K562 (cell line): ENCODE measurements around the gene RUNDC3A. TPM values are rescaled to one million over a fixed set of nuclear protein-coding genes. Genes with fewer than 3 reads are reported as not detected.

Source experiments
- ATAC-seq: fragments of 200-7000 bp; cut with Tn5 transposase; 3 replicates; pipeline ENCODE4 v1.9.1; 2020; ENCODE audit warnings: moderate library complexity
- BruUV-seq: library from RNA; stranded (reverse); fragments of 400-500 nt; replicated peaks from 2 replicates; lab custom pipeline; 2021; lab: Mats Ljungman, UMichigan
- CTCF ChIA-PET: fragments of 300-600 bp; formaldehyde crosslinking; extraction: SDS; loops from one replicate; lab custom pipeline; 2021; ENCODE audit warnings: low intra/inter-chr PET ratio; lab: Yijun Ruan, JAX
- POLR2A ChIA-PET: fragments of 300-600, 350-650 bp; sonication (Branson Sonifier 250); formaldehyde crosslinking; extraction: SDS; loops from one replicate; lab custom pipeline; 2021; ENCODE audit warnings: antibody characterized with exemption, inconsistent platforms; lab: Yijun Ruan, JAX
- DNase-seq, 4 experiments: peaks; one replicate each; pipeline versions ENCODE4 v3.0.0 to v3.0.0-alpha.2; 2011 to 2018; ENCODE audit warnings: low spot score in 3 of 4, mixed read lengths in 3 of 4; ENCODE audit errors: extremely low read depth in 1 of 4
- FAIRE-seq: peaks from 2 replicates; lab custom pipeline; 2011; peaks lifted over from hg19 to GRCh38; lab: Jason Lieb, UNC
- H2AFZ ChIP-seq: 2 replicates; pipeline ENCODE4 v1.6.0; 2011; ENCODE audit warnings: low read depth, low read length, control low read depth, inconsistent platforms
- H3K27ac ChIP-seq: fragments of 200-600 bp; 3 replicates; pipeline ENCODE4 v1.8.0; 2011; ENCODE audit warnings: low read depth, mild to moderate bottlenecking, control low read depth, inconsistent platforms, low read length, moderate library complexity, mixed read lengths; ENCODE audit errors: extremely low read depth
- H3K27me3 ChIP-seq, 2 experiments: fragments of 300-600 bp in 1 of 2; 2 replicates in 1 of 2; 3 replicates in 1 of 2; pipeline versions ENCODE4 v1.6.0 to v1.8.0; 2011; ENCODE audit warnings: inconsistent platforms in 2 of 2, low read length in 2 of 2, mild to moderate bottlenecking in 1 of 2, mixed read lengths in 1 of 2, moderate library complexity in 1 of 2; ENCODE audit not compliant: control insufficient read depth in 2 of 2, insufficient read depth in 2 of 2
- H3K36me3 ChIP-seq: fragments of 300-600 bp; 3 replicates; pipeline ENCODE4 v1.8.0; 2011; ENCODE audit warnings: mild to moderate bottlenecking, low read length, inconsistent platforms; ENCODE audit not compliant: control insufficient read depth, insufficient read depth
- H3K4me1 ChIP-seq, 2 experiments: fragments of 200-600 bp in 1 of 2; replicated peaks in 1 of 2; 2 replicates in 1 of 2; 3 replicates in 1 of 2; pipeline versions ENCODE4 v1.5.1 to v1.8.0; 2011; ENCODE audit warnings: inconsistent platforms in 2 of 2, low read length in 2 of 2, mild to moderate bottlenecking in 1 of 2, mixed read lengths in 1 of 2, moderate library complexity in 1 of 2; ENCODE audit not compliant: control insufficient read depth in 2 of 2, insufficient read depth in 2 of 2
- H3K4me2 ChIP-seq: 2 replicates; pipeline ENCODE4 v1.6.1; 2011; ENCODE audit warnings: low read length, control low read depth, inconsistent platforms, mixed read lengths; ENCODE audit not compliant: insufficient read depth
- H3K4me3 ChIP-seq: fragments of 200-600 bp; sonication (generic), shearing (Covaris generic); 2 replicates; pipeline ENCODE4 v1.5.1; 2016; ENCODE audit warnings: control low read depth, inconsistent platforms
- H3K79me2 ChIP-seq: fragments of 200-600 bp; 3 replicates; pipeline ENCODE4 v1.8.0; 2011; ENCODE audit warnings: low read length, inconsistent platforms; ENCODE audit not compliant: control insufficient read depth, insufficient read depth
- H3K9ac ChIP-seq, 2 experiments: 2 replicates each; pipeline versions ENCODE4 v1.6.0 to v1.6.1; 2011; ENCODE audit warnings: low read depth in 2 of 2, low read length in 2 of 2, control low read depth in 1 of 2, inconsistent platforms in 1 of 2, mild to moderate bottlenecking in 1 of 2, mixed read lengths in 1 of 2; ENCODE audit not compliant: insufficient read depth in 1 of 2
- H3K9me1 ChIP-seq: one replicate; pipeline ENCODE4 v1.6.0; 2011; ENCODE audit warnings: inconsistent platforms, mild to moderate bottlenecking, low read length, moderate library complexity; ENCODE audit not compliant: control insufficient read depth, insufficient read depth
- H3K9me3 ChIP-seq: replicated peaks from 2 replicates; pipeline ENCODE4 v1.5.1; 2011; ENCODE audit warnings: low read depth, low read length, inconsistent platforms; ENCODE audit not compliant: control insufficient read depth, insufficient read depth
- H4K20me1 ChIP-seq: replicated peaks from 2 replicates; pipeline ENCODE4 v1.6.1; 2011; ENCODE audit warnings: low read length, inconsistent platforms, mixed read lengths; ENCODE audit not compliant: control insufficient read depth, insufficient read depth
- CHAMP1 ChIP-seq: fragments of 450-650 bp; IDR thresholded peaks from 2 replicates; pipeline ENCODE4 v1.6.1; 2016; ENCODE audit warnings: mild to moderate bottlenecking
- CHD1 ChIP-seq: fragments of 200-600 bp; sonication (generic); IDR thresholded peaks from one replicate; pipeline ENCODE4 v1.6.1; 2012; ENCODE audit warnings: mild to moderate bottlenecking, moderate library complexity, low read length, inconsistent platforms
- DACH1 ChIP-seq: fragments of 450-650 bp; IDR thresholded peaks from 2 replicates; pipeline ENCODE4 v1.6.1; 2018; ENCODE audit not compliant: partially characterized antibody
- GTF3C2 ChIP-seq: IDR thresholded peaks from 3 replicates; pipeline ENCODE4 v1.6.1; 2011; ENCODE audit warnings: borderline replicate concordance, mild to moderate bottlenecking, moderate library complexity; ENCODE audit not compliant: insufficient read length; ENCODE audit errors: extremely low read depth
- HDAC1 ChIP-seq, 2 experiments: fragments of 450-650 bp; IDR thresholded peaks; 2 replicates each; pipeline ENCODE4 v1.6.1; 2016 to 2017; ENCODE audit warnings: inconsistent platforms in 1 of 2, mild to moderate bottlenecking in 1 of 2, moderate library complexity in 1 of 2
- MCM5 ChIP-seq: fragments of 450-650 bp; IDR thresholded peaks from 2 replicates; pipeline ENCODE4 v1.6.1; 2016; ENCODE audit warnings: low read depth
- NEUROD1 ChIP-seq: fragments of 150-350 bp; IDR thresholded peaks from 2 replicates; pipeline ENCODE4 v1.6.1; 2014; ENCODE audit warnings: borderline replicate concordance, low read length, low read depth; ENCODE audit not compliant: partially characterized antibody
- RBM17 ChIP-seq: fragments of 200-400 bp; formaldehyde crosslinking; IDR thresholded peaks from 2 replicates; pipeline ENCODE4 v1.6.1; 2017; ENCODE audit warnings: low read depth, mild to moderate bottlenecking, low read length, borderline replicate concordance
- RBM22 ChIP-seq: fragments of 200-400 bp; formaldehyde crosslinking; IDR thresholded peaks from 2 replicates; pipeline ENCODE4 v1.6.1; 2018; ENCODE audit warnings: low read length, low read depth; ENCODE audit not compliant: poor library complexity, severe bottlenecking
- ZFP36 ChIP-seq: fragments of 150-350 bp; IDR thresholded peaks from 2 replicates; pipeline ENCODE4 v1.6.1; 2018; ENCODE audit warnings: low read length, low read depth; ENCODE audit not compliant: partially characterized antibody
- ZNF274 ChIP-seq: IDR thresholded peaks from 2 replicates; pipeline ENCODE4 v1.6.1; 2011; ENCODE audit warnings: low read depth, mild to moderate bottlenecking, low read length, moderate library complexity, borderline replicate concordance
- WGBS: fragments of 100-300 bp; shearing (Covaris generic); methylation state at CpG from one replicate; pipeline ENCODE4 v1.1.6; 2016; ENCODE audit warnings: low coverage, mixed read lengths; ENCODE audit not compliant: insufficient coverage; ENCODE audit errors: missing lambda C conversion rate; 5-methylcytosine and 5-hydroxymethylcytosine counted together
- in situ Hi-C: fragments of 300-500 bp; cut with MboI; formaldehyde crosslinking; loops from 4 replicates; pipeline ENCODE4 v1.15.0; 2018; ENCODE audit warnings: inconsistent platforms, mixed read lengths
- intact Hi-C: fragments of 100-400 bp; cut with micrococcal nuclease; formaldehyde crosslinking; loops from 2 replicates; pipeline ENCODE4 v1.14.2; 2022
- polyA plus RNA-seq, 8 experiments: library from polyadenylated mRNA; depleted of rRNA in 4 of 8; stranded (reverse) in 5 of 8; unstranded in 3 of 8; fragments of >200 nt; fragmentation: Nextera tagmentation in 2 of 8; fragmentation: Illumina TruSeq in 1 of 8; extraction: Ambion mirVana in 2 of 8; extraction: Trizol in 1 of 8; gene quantifications; 2 replicates each; pipeline versions ENCODE4 v1.2.1 to v1.2.3, GENCODE V29; 2011 to 2014; ENCODE audit warnings: inconsistent platforms in 1 of 8, missing spikeins in 1 of 8
- total RNA-seq, 7 experiments: library from RNA; depleted of rRNA in 6 of 7; stranded (reverse); fragments of >200 nt in 6 of 7; fragmentation: Illumina TruSeq in 2 of 7; extraction: Trizol in 2 of 7; gene quantifications; 2 replicates each; pipeline versions ENCODE4 v1.2.1 to v1.2.3, GENCODE V29; 2011 to 2021; ENCODE audit warnings: low replicate concordance in 1 of 7
- TF ChIP-seq, protein P1 (sequence below): fragments of 450-650 bp; conservative IDR thresholded peaks from 2 replicates; pipeline ENCODE4 v1.6.1; 2016; ENCODE audit warnings: missing genetic modification characterization, low read depth, mild to moderate bottlenecking, missing compliant biosample characterization, moderate library complexity
- TF ChIP-seq, protein P2 (sequence below): sonication (generic); formaldehyde crosslinking; IDR thresholded peaks from 2 replicates; pipeline ENCODE4 v1.8.0; 2022; ENCODE audit warnings: missing genetic modification reagents, mild to moderate bottlenecking, moderate library complexity, borderline replicate concordance

The RUNDC3A gene
- total and polyA plus RNA-seq, 9 of the 15 experiments (the other 6 are each of a cell fraction or from before 2014, with no cell fraction given): not detected

- in situ Hi-C loops (loop anchor here (25.0 kb wide), 1 partner anchor 408 kb away; the partner anchor contains the start of gene PPY), intact Hi-C loops (loop anchor here (1.0 kb wide), 2 partner anchors 135 to 147 kb away; no protein-coding TSS in a partner anchor)
- Histone ChIP-seq H3K9me1 (no peaks in the 10 kb centered on the region), H3K9ac (peak within 1 kb of the TSS; percentile 76 to 91), H3K36me3 (no peaks in the 10 kb centered on the region), H3K4me1 (peaks cover 14 to 33% of the 10 kb centered on the region in 2 experiments; a peak in 3 of 5 replicates), H3K27me3 (no peaks in the 10 kb centered on the region; a peak in 1 of 5 replicates), H3K9me3 (no peaks in the 10 kb centered on the region), H4K20me1 (0 out of 2 replicates have a peak, but pooled peaks cover 4% of the 10 kb centered on the region), H3K4me2 (peak within 1 kb of the TSS; percentile 98), H3K79me2 (no peaks in the 10 kb centered on the region), H3K27ac (peak within 1 kb of the TSS; percentile 44), H3K4me3 (peak within 1 kb of the TSS; percentile 65), H2AFZ (peak within 1 kb of the TSS; percentile 80)
- ChIA-PET CTCF (interaction anchor here (0.9 to 3.5 kb wide), 2 partner anchors 14 to 134 kb away, joined by 3 to 36 read pairs; no protein-coding TSS in a partner anchor), POLR2A (interaction anchor here (0.5 to 2.7 kb wide), 8 partner anchors 11 to 221 kb away, joined by 3 to 8 read pairs (median 3); partner anchors contain the start of gene HDAC5)
- no TSS peak for BruUV-seq
- FAIRE-seq: peak; percentile 100
- peak; percentile 96 to 99 (median 99) for DNase-seq
- WGBS: 1% methylated on average over 23 of the region's 26 CpGs
- peak; percentile 100 for ATAC-seq
- TF ChIP-seq ZFP36 (peak; percentile 65), CHAMP1 (no peak), CHD1 (no peak), HDAC1 (IDR thresholded peaks at IDR 0.05) (peak in 1 of 2 experiments; percentile 89; a peak in 2 of 4 replicates), NEUROD1 (peak; percentile 69), RBM17 (no peak), ZNF274 (no peak), DACH1 (peak; percentile 36), MCM5 (no peak), RBM22 (no peak), GTF3C2 (no peak)
- TF ChIP-seq, protein P1, sequence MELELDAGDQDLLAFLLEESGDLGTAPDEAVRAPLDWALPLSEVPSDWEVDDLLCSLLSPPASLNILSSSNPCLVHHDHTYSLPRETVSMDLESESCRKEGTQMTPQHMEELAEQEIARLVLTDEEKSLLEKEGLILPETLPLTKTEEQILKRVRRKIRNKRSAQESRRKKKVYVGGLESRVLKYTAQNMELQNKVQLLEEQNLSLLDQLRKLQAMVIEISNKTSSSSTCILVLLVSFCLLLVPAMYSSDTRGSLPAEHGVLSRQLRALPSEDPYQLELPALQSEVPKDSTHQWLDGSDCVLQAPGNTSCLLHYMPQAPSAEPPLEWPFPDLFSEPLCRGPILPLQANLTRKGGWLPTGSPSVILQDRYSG (tag): no peak
- TF ChIP-seq, protein P2, sequence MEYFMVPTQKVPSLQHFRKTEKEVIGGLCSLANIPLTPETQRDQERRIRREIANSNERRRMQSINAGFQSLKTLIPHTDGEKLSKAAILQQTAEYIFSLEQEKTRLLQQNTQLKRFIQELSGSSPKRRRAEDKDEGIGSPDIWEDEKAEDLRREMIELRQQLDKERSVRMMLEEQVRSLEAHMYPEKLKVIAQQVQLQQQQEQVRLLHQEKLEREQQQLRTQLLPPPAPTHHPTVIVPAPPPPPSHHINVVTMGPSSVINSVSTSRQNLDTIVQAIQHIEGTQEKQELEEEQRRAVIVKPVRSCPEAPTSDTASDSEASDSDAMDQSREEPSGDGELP (CRISPR knock-in tag): peak; percentile 97
Measured at GRCh38 chr17:44344939-44345453, 36.6 kb downstream of the RUNDC3A start, which contains the start of gene GRN. Gene GRN, plus strand, starts transcription at chr17:44345302. Its CDS starts 3,863 bp downstream, at chr17:44349165.
